Kidney (tissue), 14 donors: ENCODE measurements around the gene GIMAP1. TPM values are rescaled to one million over a fixed set of nuclear protein-coding genes. Genes with fewer than 3 reads are reported as not detected.

Source experiments
- DNase-seq, 5 donors: peaks; one replicate each; pipeline ENCODE4 v3.0.0-alpha.2; 2013 to 2020
- FAIRE-seq: peaks from 2 replicates; lab custom pipeline; 2012; peaks lifted over from hg19 to GRCh38; lab: Jason Lieb, UNC
- H3K27ac ChIP-seq, 2 donors: one replicate each; pipeline ENCODE4 v1.7.0; 2013; ENCODE audit warnings: low read depth in 2 of 2, low read length in 2 of 2, inconsistent platforms in 1 of 2
- H3K27me3 ChIP-seq: one replicate; pipeline ENCODE4 v1.7.1; 2013; ENCODE audit warnings: low read length, inconsistent platforms; ENCODE audit not compliant: control insufficient read depth, insufficient read depth
- H3K36me3 ChIP-seq, 3 donors: one replicate each; pipeline versions ENCODE4 v1.7.0 to v1.7.1; 2013; ENCODE audit warnings: low read length in 3 of 3, control low read depth in 1 of 3, inconsistent platforms in 1 of 3; ENCODE audit not compliant: insufficient read depth in 3 of 3, control insufficient read depth in 2 of 3
- H3K4me1 ChIP-seq, 3 donors: one replicate each; pipeline versions ENCODE4 v1.7.0 to v1.7.1; 2013; ENCODE audit warnings: low read length in 3 of 3, inconsistent platforms in 1 of 3, low read depth in 1 of 3; ENCODE audit not compliant: control insufficient read depth in 2 of 3, insufficient read depth in 2 of 3
- H3K4me3 ChIP-seq, 3 donors: one replicate each; pipeline versions ENCODE4 v1.7.0 to v1.8.1; 2013; ENCODE audit warnings: low read length in 3 of 3, control low read depth in 1 of 3, inconsistent platforms in 1 of 3
- H3K9ac ChIP-seq, 3 donors: one replicate each; pipeline versions ENCODE4 v1.7.0 to v1.7.1; 2013; ENCODE audit warnings: low read length in 3 of 3, control low read depth in 1 of 3, inconsistent platforms in 1 of 3
- H3K9me3 ChIP-seq, 3 donors: one replicate each; pipeline versions ENCODE4 v1.7.0 to v1.7.1; 2013; ENCODE audit warnings: low read length in 3 of 3, control low read depth in 1 of 3, inconsistent platforms in 1 of 3; ENCODE audit not compliant: control insufficient read depth in 2 of 3, insufficient read depth in 1 of 3
- intact Hi-C: fragments of 100-400 bp; cut with DNase I; formaldehyde crosslinking; loops from one replicate; pipeline ENCODE4 v1.11.1; 2022
- polyA plus RNA-seq: library from polyadenylated mRNA; stranded (reverse); fragments of 350-450 nt; fragmentation: Illumina TruSeq; extraction: RNeasy Lipid Tissue Mini Kit (QIAGEN cat#74804); gene quantifications from one replicate; pipeline ENCODE4 v1.2.3, GENCODE V29; 2014; ENCODE audit warnings: low read depth, low replicate concordance; ENCODE audit not compliant: insufficient read depth
- total RNA-seq: library from RNA; stranded (reverse); fragmentation: NEBNext Ultra II Directional; extraction: Animal tissue kit (Norgen Biotek cat#: 25700); gene quantifications from one replicate; pipeline ENCODE4 v1.2.1, GENCODE V29; 2021
- TF ChIP-seq, protein P1 (sequence below): IDR thresholded peaks from 3 replicates; pipeline ENCODE4 v1.5.1; 2012; ENCODE audit warnings: mild to moderate bottlenecking, moderate library complexity, borderline replicate concordance; ENCODE audit not compliant: insufficient read depth; ENCODE audit errors: extremely low read depth
- donor health status: control.
- donor health status: control.
- donor health status: control.
- donor health status: control.
- donor health status: control.
- donor health status: DM: yes; HTN: yes; CAD: no.
- donor health status: Normal renal cell carcinoma (clear cell type).

Gene GIMAP1
- total and polyA plus RNA-seq, 2 donors from 2014 or later = 6.4 to 10.2 TPM

DNA sequence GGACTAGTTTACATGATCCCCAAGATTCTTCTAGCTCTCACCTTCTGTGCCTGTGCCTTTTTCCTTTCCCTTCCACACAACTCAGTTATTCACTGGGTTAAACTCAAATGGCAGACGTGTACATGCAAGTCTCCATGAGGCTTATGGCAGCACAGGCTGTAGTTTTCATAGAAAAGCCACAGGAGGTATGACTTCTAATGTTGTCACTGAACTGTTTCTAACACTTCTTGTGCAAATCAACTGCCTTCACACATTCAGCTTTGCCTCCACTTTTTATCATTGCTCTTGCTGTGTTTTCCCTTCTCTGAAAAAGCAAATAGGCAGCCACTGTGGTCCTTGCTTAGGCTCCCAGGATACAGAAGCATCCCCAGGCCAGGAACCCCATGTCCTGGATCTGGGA, 15.5 kb downstream of the GIMAP1 start:
- H3K36me3 ChIP-seq = no peaks in the 10 kb centered on the region
- no peak overlapping the region for H3K27ac ChIP-seq

DNA sequence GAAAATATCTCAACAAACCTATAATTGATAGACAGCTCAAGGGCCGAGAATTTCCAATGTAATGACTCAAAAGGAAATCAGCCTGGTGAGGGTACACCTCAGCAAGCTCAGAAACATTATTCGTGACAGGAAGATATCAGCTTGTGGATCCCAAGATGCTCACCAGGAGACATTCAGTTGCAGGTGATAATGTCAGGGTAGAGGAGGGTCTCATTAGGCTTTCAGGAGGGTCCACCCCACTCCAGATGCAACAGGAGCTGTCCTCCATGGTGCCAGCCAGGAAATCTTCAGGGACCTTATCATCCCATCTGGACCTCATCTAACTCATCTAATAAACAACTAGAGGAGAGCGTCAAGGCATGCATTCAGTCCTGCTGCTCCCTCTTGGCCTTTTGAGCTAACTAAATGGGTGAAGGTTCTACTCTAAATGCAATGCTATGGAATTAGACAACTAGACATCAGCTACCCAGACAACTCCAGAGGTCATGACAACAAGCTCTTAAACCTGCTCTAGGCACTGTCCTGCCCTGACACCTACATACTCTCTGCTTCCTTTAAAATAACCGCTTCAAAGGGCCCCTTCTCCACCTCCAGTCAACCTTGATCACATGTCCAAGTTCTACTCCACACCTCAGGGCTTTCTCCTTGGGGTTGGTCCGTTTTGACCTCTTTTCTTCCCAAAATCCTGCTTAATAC, 16.5 kb downstream of the GIMAP1 start:
- TF ChIP-seq, protein P1, sequence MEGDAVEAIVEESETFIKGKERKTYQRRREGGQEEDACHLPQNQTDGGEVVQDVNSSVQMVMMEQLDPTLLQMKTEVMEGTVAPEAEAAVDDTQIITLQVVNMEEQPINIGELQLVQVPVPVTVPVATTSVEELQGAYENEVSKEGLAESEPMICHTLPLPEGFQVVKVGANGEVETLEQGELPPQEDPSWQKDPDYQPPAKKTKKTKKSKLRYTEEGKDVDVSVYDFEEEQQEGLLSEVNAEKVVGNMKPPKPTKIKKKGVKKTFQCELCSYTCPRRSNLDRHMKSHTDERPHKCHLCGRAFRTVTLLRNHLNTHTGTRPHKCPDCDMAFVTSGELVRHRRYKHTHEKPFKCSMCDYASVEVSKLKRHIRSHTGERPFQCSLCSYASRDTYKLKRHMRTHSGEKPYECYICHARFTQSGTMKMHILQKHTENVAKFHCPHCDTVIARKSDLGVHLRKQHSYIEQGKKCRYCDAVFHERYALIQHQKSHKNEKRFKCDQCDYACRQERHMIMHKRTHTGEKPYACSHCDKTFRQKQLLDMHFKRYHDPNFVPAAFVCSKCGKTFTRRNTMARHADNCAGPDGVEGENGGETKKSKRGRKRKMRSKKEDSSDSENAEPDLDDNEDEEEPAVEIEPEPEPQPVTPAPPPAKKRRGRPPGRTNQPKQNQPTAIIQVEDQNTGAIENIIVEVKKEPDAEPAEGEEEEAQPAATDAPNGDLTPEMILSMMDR = no peak
- Histone ChIP-seq H3K9me3 (peaks cover 0 to 6% (median 0%) of the 10 kb centered on the region in 3 donors), H3K27me3 (no peaks in the 10 kb centered on the region), H3K9ac (no peak overlapping the region), H3K4me1 (no peaks in the 10 kb centered on the region), H3K36me3 (no peaks in the 10 kb centered on the region), H3K27ac (no peak overlapping the region), H3K4me3 (no peak overlapping the region)
- FAIRE-seq (no peak), DNase-seq (no peak)
- intact Hi-C loops = no loop called here

More for the DNA sequence above, 15.5 kb downstream of the GIMAP1 start:
- no peak overlapping the region for H3K9ac ChIP-seq
- FAIRE-seq (no peak), DNase-seq (no peak)
- no peaks in the 10 kb centered on the region for H3K4me1 ChIP-seq
- H3K9me3 ChIP-seq = peaks cover 0 to 11% (median 0%) of the 10 kb centered on the region in 3 donors
- no peaks in the 10 kb centered on the region for H3K27me3 ChIP-seq
- TF ChIP-seq, protein P1 = no peak
- intact Hi-C loops = no loop called here
- no peak overlapping the region for H3K4me3 ChIP-seq

DNA sequence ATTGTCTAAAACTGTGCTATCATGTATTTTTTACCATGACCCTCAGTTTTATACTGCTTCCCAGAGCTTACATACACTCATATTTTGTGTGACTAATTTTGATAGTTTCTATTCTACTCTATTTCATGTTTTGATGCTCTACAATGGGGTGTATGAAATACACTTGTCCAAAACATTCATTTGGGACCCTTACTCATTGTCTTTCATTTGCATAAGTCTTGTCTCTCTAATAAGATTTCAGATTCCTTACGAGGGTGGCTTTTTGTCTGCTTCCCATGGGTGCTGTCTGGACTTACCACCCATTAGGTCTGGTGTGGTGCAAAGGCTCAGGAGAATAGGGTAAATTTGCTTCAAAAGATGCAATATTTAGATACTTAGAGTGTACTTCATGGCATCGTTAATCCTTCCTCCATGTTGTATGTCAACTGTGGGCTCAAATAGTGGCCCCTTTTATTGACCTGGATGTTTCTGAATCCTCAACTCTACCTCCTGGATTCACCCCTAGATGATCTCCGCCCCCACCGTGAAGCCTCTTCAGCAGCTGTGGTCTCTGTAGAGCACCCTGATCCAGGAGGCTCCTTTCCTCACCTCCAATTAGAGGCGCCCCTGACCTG, 17.2 kb downstream of the GIMAP1 start:
- no peaks in the 10 kb centered on the region for H3K4me1 ChIP-seq
- intact Hi-C loops = no loop called here
- no peak overlapping the region for H3K27ac ChIP-seq
- TF ChIP-seq, protein P1 = no peak
- no peak overlapping the region for H3K4me3 ChIP-seq
- DNase-seq = no peak
- H3K9ac ChIP-seq = no peak overlapping the region
- no peak for FAIRE-seq
- H3K36me3 ChIP-seq = no peaks in the 10 kb centered on the region
- H3K9me3 ChIP-seq = peaks cover 0 to 3% (median 0%) of the 10 kb centered on the region in 3 donors
- H3K27me3 ChIP-seq = no peaks in the 10 kb centered on the region
